ENCODE data around the gene FBRSL1. TPM values are rescaled to one million over a fixed set of nuclear protein-coding genes. Genes with fewer than 3 reads are reported as not detected.

FBRSL1 gene
- total RNA-seq, 1 donor from 2014 or later: 66.0 TPM

GRCh38 chr12:132482771-132483170 is 7.2 kb upstream of the FBRSL1 start:
- Histone ChIP-seq H3K27ac (replicated peaks) (no peak overlapping the region), H3K4me1 (no peaks in the 10 kb centered on the region), H3K9me3 (replicated peaks) (no peaks in the 10 kb centered on the region), H3K36me3 (no peaks in the 10 kb centered on the region), H3K4me3 (no peak overlapping the region), H3K27me3 (ENCODE audit: low read depth) (peaks cover 50% of the 10 kb centered on the region)
- no peak for TF ChIP-seq CTCF (IDR thresholded peaks at IDR 0.05; ENCODE audit: borderline replicate concordance)
- no peak for DNase-seq
- intact Hi-C loops (cut with micrococcal nuclease): no loop called here

- peaks cover 50% of the 10 kb centered on the region for H3K27me3 ChIP-seq (ENCODE audit: low read depth)
- no peak overlapping the region for H3K27ac ChIP-seq (replicated peaks)
- H3K4me3 ChIP-seq: no peak overlapping the region
- DNase-seq: no peak
- H3K9me3 ChIP-seq (replicated peaks): no peaks in the 10 kb centered on the region
- TF ChIP-seq CTCF (IDR thresholded peaks at IDR 0.05; ENCODE audit: borderline replicate concordance): no peak
- H3K4me1 ChIP-seq: peaks cover 3% of the 10 kb centered on the region
- intact Hi-C loops (cut with micrococcal nuclease): no loop called here
- H3K36me3 ChIP-seq: no peaks in the 10 kb centered on the region
These were observed 6.7 kb upstream of the FBRSL1 start for GRCh38 chr12:132483208-132483607.

GRCh38 chr12:132483612-132484011 is 6.3 kb upstream of the FBRSL1 start:
- H3K4me1 ChIP-seq: peaks cover 7% of the 10 kb centered on the region
- intact Hi-C loops (cut with micrococcal nuclease): no loop called here
- TF ChIP-seq CTCF (IDR thresholded peaks at IDR 0.05; ENCODE audit: borderline replicate concordance): no peak
- no peak overlapping the region for H3K4me3 ChIP-seq
- no peak for DNase-seq
- H3K27me3 ChIP-seq (ENCODE audit: low read depth): peaks cover 46% of the 10 kb centered on the region
- no peak overlapping the region for H3K27ac ChIP-seq (replicated peaks)
- no peaks in the 10 kb centered on the region for H3K36me3 ChIP-seq
- H3K9me3 ChIP-seq (replicated peaks): no peaks in the 10 kb centered on the region

GRCh38 chr12:132484183-132484890 is 5.6 kb upstream of the FBRSL1 start:
- Histone ChIP-seq H3K9me3 (replicated peaks) (no peaks in the 10 kb centered on the region), H3K4me1 (peaks cover 14% of the 10 kb centered on the region), H3K36me3 (no peaks in the 10 kb centered on the region), H3K27ac (replicated peaks) (no peak overlapping the region), H3K27me3 (ENCODE audit: low read depth) (peaks cover 39% of the 10 kb centered on the region), H3K4me3 (no peak overlapping the region)
- DNase-seq: no peak
- no peak for TF ChIP-seq CTCF (IDR thresholded peaks at IDR 0.05; ENCODE audit: borderline replicate concordance)
- intact Hi-C loops (cut with micrococcal nuclease): no loop called here

GRCh38 chr12:132484891-132485441 is 5.0 kb upstream of the FBRSL1 start:
- Histone ChIP-seq H3K36me3 (no peaks in the 10 kb centered on the region), H3K9me3 (replicated peaks) (no peaks in the 10 kb centered on the region), H3K27ac (replicated peaks) (no peak overlapping the region), H3K27me3 (ENCODE audit: low read depth) (peaks cover 33% of the 10 kb centered on the region), H3K4me3 (no peak overlapping the region), H3K4me1 (peaks cover 18% of the 10 kb centered on the region)
- DNase-seq: no peak
- intact Hi-C loops (cut with micrococcal nuclease): no loop called here
- no peak for TF ChIP-seq CTCF (IDR thresholded peaks at IDR 0.05; ENCODE audit: borderline replicate concordance)

All from left ventricle myocardium inferior (tissue), 1 donor.